MM.1S (cell line): ENCODE data around the gene RBM42.

ENCODE experiments used
- CTCF ChIP-seq: fragments of 300-600 bp; sonication (generic); IDR thresholded peaks from 2 replicates; pipeline ENCODE4 v1.5.1; 2016; ENCODE audit warnings: antibody characterized with exemption, low read length, mixed read lengths
- EZH2phosphoT487 ChIP-seq: fragments of 300-600 bp; sonication (generic); IDR thresholded peaks from 2 replicates; pipeline ENCODE4 v1.6.1; 2018; ENCODE audit warnings: antibody characterized with exemption, low read length

- TF ChIP-seq CTCF, result no peak
- TF ChIP-seq EZH2phosphoT487, result no peak
Measured at GRCh38 chr19:35655600-35655999, 26.8 kb downstream of the RBM42 start.
